ENCODE data around the gene DUOX1. TPM values are rescaled to one million over a fixed set of nuclear protein-coding genes. Genes with fewer than 3 reads are reported as not detected.

DUOX1 gene
- total and polyA plus RNA-seq, 2 of the 13 experiments (the other 11 are each of a cell fraction or from before 2014, with no cell fraction given) = 0.03 TPM; not detected in 1

DNA sequence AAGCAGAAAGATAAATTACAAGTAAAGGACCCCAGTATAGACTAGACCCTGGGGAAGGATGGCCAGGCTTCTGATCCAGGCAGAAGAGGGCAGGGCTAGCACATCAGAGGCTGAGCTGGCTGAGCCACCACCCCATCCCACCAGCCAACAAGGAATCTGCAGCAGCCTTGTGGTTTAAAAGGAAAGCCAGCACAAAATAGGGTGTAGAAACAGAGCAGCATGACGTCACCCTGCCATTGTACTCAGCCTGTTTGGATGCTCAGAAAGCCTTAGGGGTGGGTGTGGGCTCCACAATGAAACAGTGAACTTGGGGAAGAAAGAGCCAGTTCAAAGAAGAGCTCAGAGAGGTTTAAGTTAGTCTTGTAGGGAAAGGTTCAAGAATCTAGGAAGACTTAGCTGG, 28.2 kb downstream of the DUOX1 start:
- intact Hi-C loops (cut with micrococcal nuclease; ENCODE audit: unreplicated experiment) (no loop called here), in situ Hi-C loops (cut with HindIII; ENCODE audit: extremely low pct_ligation_motif_present, low pct_unique_long_range_greater_than_20kb) (no loop called here)
- POLR2A ChIA-PET = no interaction called here

DNA sequence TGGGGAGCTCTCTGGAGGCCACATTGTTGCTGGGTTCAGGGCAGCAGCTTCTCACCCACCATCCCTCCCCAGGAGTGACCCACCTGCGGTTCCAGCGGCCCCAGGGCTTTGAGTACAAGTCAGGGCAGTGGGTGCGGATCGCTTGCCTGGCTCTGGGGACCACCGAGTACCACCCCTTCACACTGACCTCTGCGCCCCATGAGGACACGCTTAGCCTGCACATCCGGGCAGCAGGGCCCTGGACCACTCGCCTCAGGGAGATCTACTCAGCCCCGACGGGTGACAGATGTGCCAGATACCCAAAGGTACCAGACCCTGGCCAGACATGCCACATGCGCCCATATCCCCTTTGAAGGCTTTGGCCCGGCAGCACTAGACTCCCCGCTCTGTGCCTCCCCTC, 31.9 kb downstream of the DUOX1 start:
- Histone ChIP-seq H3K79me2 (ENCODE audit: insufficient read depth, low read length) (no peaks in the 10 kb centered on the region), H3K4me3 (replicated peaks in 1 of 3; ENCODE audit: insufficient read depth in 1 of 3, low read depth in 2 of 3, low read length in 3 of 3) (no peak overlapping the region), H4K20me1 (ENCODE audit: insufficient read depth, low read length) (no peaks in the 10 kb centered on the region), H3K27ac (ENCODE audit: extremely low read length, insufficient read depth, low read length) (no peak overlapping the region), H3K9me3 (ENCODE audit: low read length) (no peaks in the 10 kb centered on the region), H3K4me2 (ENCODE audit: low read depth, low read length) (no peak overlapping the region), H3K36me3 (replicated peaks in 1 of 2; ENCODE audit: control insufficient read depth in 1 of 2, insufficient read depth in 2 of 2, low read length in 2 of 2) (no peaks in the 10 kb centered on the region), H2AFZ (ENCODE audit: low read length) (no peak overlapping the region), H3K9ac (ENCODE audit: insufficient read depth, low read depth, low read length) (no peak overlapping the region), H3K27me3 (ENCODE audit: control insufficient read depth in 1 of 2, insufficient read depth in 2 of 2, low read length in 2 of 2) (no peaks in the 10 kb centered on the region), H3K4me1 (ENCODE audit: insufficient read depth, low read length) (peaks cover 41% of the 10 kb centered on the region)
- 68% methylated on average over 6 of the region's 14 CpGs for WGBS (ENCODE audit: low lambda C conversion rate)
- ATAC-seq = no peak
- intact Hi-C loops (cut with micrococcal nuclease; ENCODE audit: unreplicated experiment) = loop anchor here (2.0 to 5.0 kb wide), 3 partner anchors 39 to 296 kb away; a partner anchor contains a TSS
- FAIRE-seq = no peak
- in situ Hi-C loops (cut with HindIII; ENCODE audit: extremely low pct_ligation_motif_present, low pct_unique_long_range_greater_than_20kb) = loop anchor here (5.0 kb wide), 2 partner anchors 101 to 241 kb away; a partner anchor contains a TSS
- CTCF ChIA-PET (ENCODE audit: low intra/inter-chr PET ratio, low total read pairs) = no interaction called here
- POLR2A ChIA-PET = no interaction called here
- no peak for DNase-seq (ENCODE audit: low spot score)
- no TSS peak for BruUV-seq (replicated peaks)
- TF ChIP-seq ZNF891 (CRISPR knock-in tag; IDR thresholded peaks at IDR 0.05) (no peak), AGO1 (IDR thresholded peaks at IDR 0.05; ENCODE audit: low read depth, low read length, poor library complexity, severe bottlenecking) (peak; percentile 51), AGO2 (optimal IDR thresholded peaks at IDR 0.05; ENCODE audit: low read depth, low read length) (peak; percentile 60)

More for the DNA sequence above, 28.2 kb downstream of the DUOX1 start:
- FAIRE-seq = no peak
- WGBS (ENCODE audit: low lambda C conversion rate) = 31% methylated on average over 1 of the region's 1 CpG
- H3K27me3 ChIP-seq (ENCODE audit: control insufficient read depth in 1 of 2, insufficient read depth in 2 of 2, low read length in 2 of 2) = no peaks in the 10 kb centered on the region; a peak in 1 of 5 replicates
- H4K20me1 ChIP-seq (ENCODE audit: insufficient read depth, low read length) = no peaks in the 10 kb centered on the region
- H3K4me2 ChIP-seq (ENCODE audit: low read depth, low read length) = no peak overlapping the region
- no peak overlapping the region for H3K27ac ChIP-seq (ENCODE audit: extremely low read length, insufficient read depth, low read length)
- BruUV-seq (replicated peaks) = no TSS peak
- peaks cover 6% of the 10 kb centered on the region for H3K4me1 ChIP-seq (ENCODE audit: insufficient read depth, low read length)
- no peak overlapping the region for H3K9ac ChIP-seq (ENCODE audit: insufficient read depth, low read depth, low read length)
- ATAC-seq = no peak
- no peak overlapping the region for H3K4me3 ChIP-seq (replicated peaks in 1 of 3; ENCODE audit: insufficient read depth in 1 of 3, low read depth in 2 of 3, low read length in 3 of 3)
- H3K9me3 ChIP-seq (ENCODE audit: low read length) = no peaks in the 10 kb centered on the region
- CTCF ChIA-PET (ENCODE audit: low intra/inter-chr PET ratio, low total read pairs) = no interaction called here
- no peak for TF ChIP-seq MBD4 (IDR thresholded peaks at IDR 0.05; ENCODE audit: borderline replicate concordance, low read length)
- peak; percentile 86 for TF ChIP-seq CREB1 (IDR thresholded peaks at IDR 0.05)
- TF ChIP-seq CREB1 (CRISPR knock-in tag; IDR thresholded peaks at IDR 0.05) = no peak
- peak; percentile 93 for TF ChIP-seq ATF7 (IDR thresholded peaks at IDR 0.05)
- no peak for TF ChIP-seq ATF7 (CRISPR knock-in tag; IDR thresholded peaks at IDR 0.05)
- H2AFZ ChIP-seq (ENCODE audit: low read length) = no peak overlapping the region
- no peak for DNase-seq (ENCODE audit: low spot score)
- H3K79me2 ChIP-seq (ENCODE audit: insufficient read depth, low read length) = no peaks in the 10 kb centered on the region
- H3K36me3 ChIP-seq (replicated peaks in 1 of 2; ENCODE audit: control insufficient read depth in 1 of 2, insufficient read depth in 2 of 2, low read length in 2 of 2) = no peaks in the 10 kb centered on the region
